Neural cell (in vitro differentiated cells): ENCODE data around the gene TRMT10B. TPM values are rescaled to one million over a fixed set of nuclear protein-coding genes. Genes with fewer than 3 reads are reported as not detected.
"Not testable (repeated sequence)": the region's sequence is repeated elsewhere in the genome, so short reads cannot be mapped to it uniquely, and the experiment has no call there.

ENCODE experiments used
- H2AFZ ChIP-seq: fragments of 200-600, 300-800 bp; sonication (generic), shearing (Covaris generic); 2 replicates; pipeline ENCODE4 v1.6.0; 2014; ENCODE audit warnings: low read depth, mild to moderate bottlenecking, antibody characterized with exemption, low read length, moderate library complexity
- H3F3A ChIP-seq: fragments of 200-600 bp; shearing (Covaris generic); 2 replicates; pipeline ENCODE4 v1.6.1; 2016; ENCODE audit warnings: mild to moderate bottlenecking, moderate library complexity, mixed read lengths, antibody characterized with exemption, low read length; ENCODE audit not compliant: insufficient read depth, poor library complexity, severe bottlenecking
- H3K27ac ChIP-seq: fragments of 200-600, 300-800 bp; sonication (generic), shearing (Covaris generic); 2 replicates; pipeline ENCODE4 v1.5.1; 2014; ENCODE audit warnings: mild to moderate bottlenecking, low read length, moderate library complexity
- H3K27me3 ChIP-seq: fragments of 300-800, 200-600 bp; sonication (generic), shearing (Covaris generic); 2 replicates; pipeline ENCODE4 v1.6.0; 2014; ENCODE audit warnings: mild to moderate bottlenecking, low read depth, low read length, moderate library complexity; ENCODE audit not compliant: insufficient read depth
- H3K36me3 ChIP-seq: fragments of 300-800, 200-600 bp; sonication (generic), shearing (Covaris generic); 2 replicates; pipeline ENCODE4 v1.5.1; 2014; ENCODE audit warnings: mild to moderate bottlenecking, antibody characterized with exemption, low read length, moderate library complexity; ENCODE audit not compliant: insufficient read depth
- H3K4me2 ChIP-seq: fragments of 300-800, 200-600 bp; sonication (generic), shearing (Covaris generic); 2 replicates; pipeline ENCODE4 v1.6.0; 2014; ENCODE audit warnings: mild to moderate bottlenecking, low read length
- H3K4me3 ChIP-seq: fragments of 300-800, 200-600 bp; sonication (generic), shearing (Covaris generic); 2 replicates; pipeline ENCODE4 v1.5.1; 2014; ENCODE audit warnings: mild to moderate bottlenecking, low read length, moderate library complexity
- H3K79me2 ChIP-seq: fragments of 200-600 bp; shearing (Covaris generic); replicated peaks from 2 replicates; pipeline ENCODE4 v1.6.0; 2014; ENCODE audit warnings: mild to moderate bottlenecking, low read length, moderate library complexity; ENCODE audit not compliant: insufficient read depth
- H3K9ac ChIP-seq: fragments of 300-800, 200-600 bp; sonication (generic), shearing (Covaris generic); 2 replicates; pipeline ENCODE4 v1.6.1; 2016; ENCODE audit warnings: mild to moderate bottlenecking, low read length, mixed read lengths
- H3K9me2 ChIP-seq: fragments of 200-600 bp; shearing (Covaris generic); 2 replicates; pipeline ENCODE4 v1.6.1; 2016; ENCODE audit warnings: mild to moderate bottlenecking, low read length, mixed read lengths; ENCODE audit not compliant: insufficient read depth
- H3K9me3 ChIP-seq: fragments of 200-600, 300-800 bp; sonication (generic), shearing (Covaris generic); 2 replicates; pipeline ENCODE4 v1.6.1; 2016; ENCODE audit warnings: mild to moderate bottlenecking, mixed run types, low read length, moderate library complexity, mixed read lengths
- H4K20me1 ChIP-seq: fragments of 200-600 bp; shearing (Covaris generic); 2 replicates; pipeline ENCODE4 v1.6.1; 2016; ENCODE audit warnings: mild to moderate bottlenecking, mixed run types; ENCODE audit not compliant: insufficient read depth
- EP300 ChIP-seq: fragments of 450-650 bp; conservative IDR thresholded peaks from 2 replicates; pipeline ENCODE4 v1.6.1; 2014; ENCODE audit warnings: antibody characterized with exemption, mild to moderate bottlenecking, moderate library complexity; ENCODE audit not compliant: poor library complexity, severe bottlenecking
- EZH2 ChIP-seq: fragments of 200-600, 300-800 bp; shearing (Covaris generic), sonication (generic); IDR thresholded peaks from 2 replicates; pipeline ENCODE4 v1.6.1; 2014; ENCODE audit warnings: antibody characterized with exemption, low read length, borderline replicate concordance, mild to moderate bottlenecking; ENCODE audit not compliant: insufficient read depth, poor library complexity, severe bottlenecking
- MXI1 ChIP-seq: fragments of 450-650 bp; conservative IDR thresholded peaks from 2 replicates; pipeline ENCODE4 v1.6.1; 2014; ENCODE audit warnings: antibody characterized with exemption, mild to moderate bottlenecking; ENCODE audit not compliant: poor library complexity, severe bottlenecking
- POLR2AphosphoS5 ChIP-seq: IDR thresholded peaks from 2 replicates; pipeline ENCODE4 v1.6.1; 2012
- RAD21 ChIP-seq: fragments of 450-650 bp; conservative IDR thresholded peaks from 2 replicates; pipeline ENCODE4 v1.6.1; 2014; ENCODE audit warnings: antibody characterized with exemption, mild to moderate bottlenecking, moderate library complexity
- SMC3 ChIP-seq: fragments of 450-650 bp; conservative IDR thresholded peaks from 2 replicates; pipeline ENCODE4 v1.6.1; 2014; ENCODE audit warnings: antibody characterized with exemption, mild to moderate bottlenecking, moderate library complexity; ENCODE audit not compliant: poor library complexity
- TAF1 ChIP-seq: IDR thresholded peaks from 2 replicates; pipeline ENCODE4 v1.6.1; 2012; ENCODE audit warnings: low read depth
- polyA plus RNA-seq: library from polyadenylated mRNA; depleted of rRNA; stranded (reverse); fragments of >200 nt; gene quantifications from 2 replicates; pipeline ENCODE4 v1.2.3, GENCODE V29; 2014
- TF ChIP-seq, protein P1 (sequence below): fragments of 450-650 bp; IDR thresholded peaks from 2 replicates; pipeline ENCODE4 v1.5.1; 2014; ENCODE audit warnings: antibody characterized with exemption, mild to moderate bottlenecking, moderate library complexity; ENCODE audit not compliant: poor library complexity, severe bottlenecking
- TF ChIP-seq, protein P2 (sequence below): IDR thresholded peaks from 2 replicates; pipeline ENCODE4 v1.6.1; 2012; ENCODE audit warnings: borderline replicate concordance

Gene TRMT10B
- polyA plus RNA-seq, 1 donor from 2014 or later: 11.2 TPM

DNA sequence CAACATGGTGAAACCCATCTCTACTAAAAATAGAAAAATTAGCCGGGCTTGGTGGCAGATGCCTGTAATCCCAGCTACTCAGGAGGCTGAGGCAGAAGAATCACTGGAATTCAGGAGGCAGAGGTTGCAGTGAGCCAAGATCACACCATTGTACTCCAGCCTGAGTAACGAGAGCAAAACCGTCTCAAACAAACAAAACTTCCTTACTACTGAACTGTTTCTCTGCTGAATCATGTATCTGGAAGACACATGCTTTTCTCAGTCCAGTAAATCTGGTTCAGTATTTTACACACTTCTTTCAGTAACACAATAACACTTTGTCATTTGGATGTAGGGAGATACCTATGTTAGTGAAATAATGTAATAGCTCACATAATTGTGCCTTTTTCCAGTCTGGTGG lies 7.9 kb downstream of the TRMT10B start:
- Histone ChIP-seq H3K9ac (no peak overlapping the region), H3K36me3 (no peaks in the 10 kb centered on the region), H3K27me3 (no peaks in the 10 kb centered on the region), H3K79me2 (no peaks in the 10 kb centered on the region), H3K4me2 (no peak overlapping the region), H3F3A (no peaks in the 10 kb centered on the region), H4K20me1 (no peaks in the 10 kb centered on the region), H3K27ac (no peak overlapping the region), H3K9me3 (no peaks in the 10 kb centered on the region), H3K4me3 (no peak overlapping the region), H3K9me2 (no peaks in the 10 kb centered on the region), H2AFZ (no peak overlapping the region)
- no peak for TF ChIP-seq MXI1
- TF ChIP-seq, protein P1, sequence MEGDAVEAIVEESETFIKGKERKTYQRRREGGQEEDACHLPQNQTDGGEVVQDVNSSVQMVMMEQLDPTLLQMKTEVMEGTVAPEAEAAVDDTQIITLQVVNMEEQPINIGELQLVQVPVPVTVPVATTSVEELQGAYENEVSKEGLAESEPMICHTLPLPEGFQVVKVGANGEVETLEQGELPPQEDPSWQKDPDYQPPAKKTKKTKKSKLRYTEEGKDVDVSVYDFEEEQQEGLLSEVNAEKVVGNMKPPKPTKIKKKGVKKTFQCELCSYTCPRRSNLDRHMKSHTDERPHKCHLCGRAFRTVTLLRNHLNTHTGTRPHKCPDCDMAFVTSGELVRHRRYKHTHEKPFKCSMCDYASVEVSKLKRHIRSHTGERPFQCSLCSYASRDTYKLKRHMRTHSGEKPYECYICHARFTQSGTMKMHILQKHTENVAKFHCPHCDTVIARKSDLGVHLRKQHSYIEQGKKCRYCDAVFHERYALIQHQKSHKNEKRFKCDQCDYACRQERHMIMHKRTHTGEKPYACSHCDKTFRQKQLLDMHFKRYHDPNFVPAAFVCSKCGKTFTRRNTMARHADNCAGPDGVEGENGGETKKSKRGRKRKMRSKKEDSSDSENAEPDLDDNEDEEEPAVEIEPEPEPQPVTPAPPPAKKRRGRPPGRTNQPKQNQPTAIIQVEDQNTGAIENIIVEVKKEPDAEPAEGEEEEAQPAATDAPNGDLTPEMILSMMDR: no peak

DNA sequence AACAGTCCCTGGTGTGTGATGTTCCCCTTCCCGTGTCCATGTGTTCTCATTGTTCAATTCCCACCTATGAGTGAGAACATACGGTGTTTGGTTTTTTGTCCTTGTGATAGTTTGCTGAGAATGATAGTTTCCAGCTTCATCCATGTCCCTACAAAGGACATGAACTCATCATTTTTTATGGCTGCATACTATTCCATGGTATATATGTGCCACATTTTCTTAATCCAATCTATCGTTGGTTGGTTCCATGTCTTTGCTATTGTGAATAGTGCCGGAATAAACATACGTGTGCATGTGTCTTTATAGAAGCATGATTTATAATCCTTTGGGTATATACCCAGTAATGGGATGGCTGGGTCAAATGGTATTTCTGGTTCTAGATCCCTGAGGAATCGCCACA lies 11.7 kb downstream of the TRMT10B start:
- not testable (repeated sequence) for H3K27me3 ChIP-seq, H3K9me3 ChIP-seq, H3F3A ChIP-seq, H3K36me3 ChIP-seq, H3K4me3 ChIP-seq, H3K9ac ChIP-seq, H3K79me2 ChIP-seq, H2AFZ ChIP-seq, H3K4me2 ChIP-seq, H3K9me2 ChIP-seq, H4K20me1 ChIP-seq, H3K27ac ChIP-seq

DNA sequence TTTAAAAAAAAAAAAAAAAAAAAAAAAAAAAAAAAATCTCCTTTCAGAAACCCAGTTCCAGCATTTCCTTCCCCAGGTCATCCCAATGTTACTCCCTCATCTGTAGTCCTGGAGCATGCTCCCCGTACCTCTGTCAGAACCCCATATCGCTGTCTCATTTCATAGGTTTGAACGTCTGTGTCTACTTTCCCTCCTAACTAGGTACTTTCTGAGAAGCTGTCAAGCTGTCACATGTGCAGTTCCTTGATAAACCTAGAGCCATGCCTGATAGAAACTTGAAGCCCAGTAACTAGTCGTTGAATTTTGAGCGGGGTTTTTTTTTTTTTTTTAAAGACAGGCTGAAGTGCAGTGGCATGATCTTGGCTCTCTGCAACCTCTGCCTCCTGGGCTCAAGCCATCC lies 15.7 kb downstream of the TRMT10B start:
- H3K27ac ChIP-seq: no peak overlapping the region
- H3K4me3 ChIP-seq: no peak overlapping the region
- no peaks in the 10 kb centered on the region for H4K20me1 ChIP-seq
- H3K9ac ChIP-seq: no peak overlapping the region
- TF ChIP-seq POLR2AphosphoS5 (no peak), TAF1 (no peak), RAD21 (no peak), EP300 (no peak), EZH2 (no peak)
- no peaks in the 10 kb centered on the region for H3K79me2 ChIP-seq
- H2AFZ ChIP-seq: no peak overlapping the region
- no peaks in the 10 kb centered on the region for H3K27me3 ChIP-seq
- H3K9me2 ChIP-seq: no peaks in the 10 kb centered on the region
- no peak overlapping the region for H3K4me2 ChIP-seq
- H3F3A ChIP-seq: no peaks in the 10 kb centered on the region
- H3K9me3 ChIP-seq: no peaks in the 10 kb centered on the region
- H3K36me3 ChIP-seq: no peaks in the 10 kb centered on the region

DNA sequence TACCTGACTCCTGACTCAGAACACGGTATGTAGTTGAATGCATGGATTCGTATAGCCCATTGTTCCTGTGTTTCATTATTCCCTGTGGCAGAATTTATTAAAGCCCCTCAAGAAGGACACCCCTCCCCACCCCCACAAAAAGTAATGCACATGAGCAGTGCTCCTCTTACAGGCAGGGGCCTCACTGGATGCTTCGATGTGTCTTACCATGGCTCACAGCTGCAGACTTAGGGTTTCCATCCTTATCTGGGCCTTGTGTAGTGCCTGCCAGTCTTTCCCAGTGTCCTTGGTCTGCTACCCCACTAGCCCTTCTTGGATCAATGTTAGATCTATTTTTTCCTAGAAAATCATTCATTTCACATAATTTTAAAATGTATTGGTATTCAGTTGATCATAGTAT lies 16.4 kb downstream of the TRMT10B start:
- Histone ChIP-seq H3K4me3 (no peak overlapping the region), H3K79me2 (no peaks in the 10 kb centered on the region), H3F3A (no peaks in the 10 kb centered on the region), H3K36me3 (no peaks in the 10 kb centered on the region), H3K9ac (no peak overlapping the region), H3K27me3 (no peaks in the 10 kb centered on the region), H3K9me3 (no peaks in the 10 kb centered on the region), H2AFZ (no peak overlapping the region), H3K27ac (no peak overlapping the region), H4K20me1 (no peaks in the 10 kb centered on the region), H3K4me2 (no peak overlapping the region), H3K9me2 (no peaks in the 10 kb centered on the region)
- TF ChIP-seq POLR2AphosphoS5 (no peak), SMC3 (no peak), RAD21 (no peak), EZH2 (no peak), EP300 (no peak), TAF1 (no peak), MXI1 (no peak)
- TF ChIP-seq, protein P1: no peak
- TF ChIP-seq, protein P2, sequence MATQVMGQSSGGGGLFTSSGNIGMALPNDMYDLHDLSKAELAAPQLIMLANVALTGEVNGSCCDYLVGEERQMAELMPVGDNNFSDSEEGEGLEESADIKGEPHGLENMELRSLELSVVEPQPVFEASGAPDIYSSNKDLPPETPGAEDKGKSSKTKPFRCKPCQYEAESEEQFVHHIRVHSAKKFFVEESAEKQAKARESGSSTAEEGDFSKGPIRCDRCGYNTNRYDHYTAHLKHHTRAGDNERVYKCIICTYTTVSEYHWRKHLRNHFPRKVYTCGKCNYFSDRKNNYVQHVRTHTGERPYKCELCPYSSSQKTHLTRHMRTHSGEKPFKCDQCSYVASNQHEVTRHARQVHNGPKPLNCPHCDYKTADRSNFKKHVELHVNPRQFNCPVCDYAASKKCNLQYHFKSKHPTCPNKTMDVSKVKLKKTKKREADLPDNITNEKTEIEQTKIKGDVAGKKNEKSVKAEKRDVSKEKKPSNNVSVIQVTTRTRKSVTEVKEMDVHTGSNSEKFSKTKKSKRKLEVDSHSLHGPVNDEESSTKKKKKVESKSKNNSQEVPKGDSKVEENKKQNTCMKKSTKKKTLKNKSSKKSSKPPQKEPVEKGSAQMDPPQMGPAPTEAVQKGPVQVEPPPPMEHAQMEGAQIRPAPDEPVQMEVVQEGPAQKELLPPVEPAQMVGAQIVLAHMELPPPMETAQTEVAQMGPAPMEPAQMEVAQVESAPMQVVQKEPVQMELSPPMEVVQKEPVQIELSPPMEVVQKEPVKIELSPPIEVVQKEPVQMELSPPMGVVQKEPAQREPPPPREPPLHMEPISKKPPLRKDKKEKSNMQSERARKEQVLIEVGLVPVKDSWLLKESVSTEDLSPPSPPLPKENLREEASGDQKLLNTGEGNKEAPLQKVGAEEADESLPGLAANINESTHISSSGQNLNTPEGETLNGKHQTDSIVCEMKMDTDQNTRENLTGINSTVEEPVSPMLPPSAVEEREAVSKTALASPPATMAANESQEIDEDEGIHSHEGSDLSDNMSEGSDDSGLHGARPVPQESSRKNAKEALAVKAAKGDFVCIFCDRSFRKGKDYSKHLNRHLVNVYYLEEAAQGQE: no peak
